A549 (cell line): ENCODE data around the gene VSTM4. TPM values are rescaled to one million over a fixed set of nuclear protein-coding genes. Genes with fewer than 3 reads are reported as not detected.

Source experiments
- ATAC-seq, 2 experiments: fragments of 200-7000 bp in 1 of 2; fragments of >200 bp in 1 of 2; cut with Nextera tagmentation in 1 of 2; cut with Tn5 transposase in 1 of 2; 3 replicates each; pipeline versions ENCODE4 v1.8.0 to v1.9.1; 2018 to 2020; ENCODE audit warnings: mild to moderate bottlenecking in 1 of 2, moderate library complexity in 1 of 2
- CTCF ChIA-PET: fragments of 300-600 bp; sonication (Branson Sonifier 250); formaldehyde crosslinking; extraction: SDS; loops from one replicate; lab custom pipeline; 2021; ENCODE audit warnings: antibody characterized with exemption, inconsistent platforms; lab: Yijun Ruan, JAX
- POLR2A ChIA-PET: fragments of 350-600 bp; formaldehyde crosslinking; extraction: SDS; loops from one replicate; lab custom pipeline; 2021; ENCODE audit warnings: antibody characterized with exemption, inconsistent platforms; lab: Yijun Ruan, JAX
- DNase-seq, 2 experiments: peaks; one replicate each; pipeline versions ENCODE4 v3.0.0 to v3.0.0-alpha.2; 2011 to 2016; ENCODE audit warnings: low read depth in 1 of 2, low spot score in 1 of 2
- FAIRE-seq: peaks from 2 replicates; lab custom pipeline; 2011; peaks lifted over from hg19 to GRCh38; lab: Jason Lieb, UNC
- H3K27ac ChIP-seq, 2 experiments: fragments of >200 bp; sonication (Bioruptor Twin); formaldehyde crosslinking; 3 replicates each; pipeline ENCODE4 v1.5.1; 2016 to 2017
- H3K4me1 ChIP-seq: fragments of >200 bp; sonication (Bioruptor Twin); formaldehyde crosslinking; 3 replicates; pipeline ENCODE4 v1.6.1; 2016
- H3K4me2 ChIP-seq: fragments of >200 bp; sonication (Bioruptor Twin); formaldehyde crosslinking; 3 replicates; pipeline ENCODE4 v1.6.1; 2016
- H3K4me3 ChIP-seq: fragments of >200 bp; sonication (Bioruptor Twin); formaldehyde crosslinking; 3 replicates; pipeline ENCODE4 v1.5.1; 2016
- H3K9me3 ChIP-seq: fragments of >200 bp; sonication (Bioruptor Twin); formaldehyde crosslinking; 3 replicates; pipeline ENCODE4 v1.6.1; 2016
- BHLHE40 ChIP-seq: IDR thresholded peaks from 2 replicates; pipeline ENCODE4 v1.6.1; 2012; ENCODE audit warnings: low read depth, low read length, inconsistent platforms
- CBX2 ChIP-seq: fragments of 200-600 bp; sonication (generic); IDR thresholded peaks from 2 replicates; pipeline ENCODE4 v1.6.1; 2016; ENCODE audit warnings: low read depth, mild to moderate bottlenecking, borderline replicate concordance
- CTCF ChIP-seq: fragments of >200 bp; sonication (Bioruptor Twin); formaldehyde crosslinking; IDR thresholded peaks from 3 replicates; pipeline ENCODE4 v1.5.1; 2016
- E2F6 ChIP-seq: IDR thresholded peaks from 2 replicates; pipeline ENCODE4 v1.6.1; 2012; ENCODE audit warnings: low read depth, borderline replicate concordance
- EHF ChIP-seq: fragments of 250-450 bp; sonication (Bioruptor Pico); IDR thresholded peaks from 2 replicates; pipeline ENCODE4 v1.5.0; 2020; ENCODE audit warnings: mild to moderate bottlenecking
- EP300 ChIP-seq, 2 experiments: fragments of >200 bp; sonication (Bioruptor Twin); formaldehyde crosslinking; IDR thresholded peaks; 2 replicates in 1 of 2; 3 replicates in 1 of 2; pipeline ENCODE4 v1.6.1; 2016 to 2017
- FOSL2 ChIP-seq, 2 experiments: fragments of 450-650 bp in 1 of 2; fragments of >200 bp in 1 of 2; sonication (Bioruptor Twin) in 1 of 2; formaldehyde crosslinking; IDR thresholded peaks; 2 replicates each; pipeline versions ENCODE4 v1.5.0 to v1.6.1; 2016 to 2020; ENCODE audit warnings: mild to moderate bottlenecking in 1 of 2, moderate library complexity in 1 of 2
- FOXS1 ChIP-seq: fragments of 250-450 bp; sonication (Bioruptor Pico); IDR thresholded peaks from 2 replicates; pipeline ENCODE4 v1.5.0; 2020; ENCODE audit warnings: mild to moderate bottlenecking, moderate library complexity
- HEYL ChIP-seq: fragments of 250-450 bp; sonication (Bioruptor Pico); IDR thresholded peaks from 2 replicates; pipeline ENCODE4 v1.8.0; 2021; ENCODE audit warnings: mild to moderate bottlenecking, moderate library complexity
- HOXA7 ChIP-seq: fragments of 250-450 bp; sonication (Bioruptor Pico); IDR thresholded peaks from 2 replicates; pipeline ENCODE4 v1.5.0; 2020; ENCODE audit warnings: mild to moderate bottlenecking, moderate library complexity
- JUN ChIP-seq, 2 experiments: fragments of >200 bp; sonication (Bioruptor Twin); formaldehyde crosslinking; IDR thresholded peaks; 2 replicates in 1 of 2; 3 replicates in 1 of 2; pipeline ENCODE4 v1.6.1; 2016 to 2017
- JUNB ChIP-seq: fragments of >200 bp; sonication (Bioruptor Twin); formaldehyde crosslinking; IDR thresholded peaks from 2 replicates; pipeline ENCODE4 v1.6.1; 2016
- KDM1A ChIP-seq: fragments of 200-600 bp; sonication (generic); IDR thresholded peaks from 2 replicates; pipeline ENCODE4 v1.6.1; 2016; ENCODE audit warnings: low read depth, mild to moderate bottlenecking
- NPAS2 ChIP-seq: fragments of 250-450 bp; sonication (Bioruptor Pico); IDR thresholded peaks from 2 replicates; pipeline ENCODE4 v1.8.0; 2022; ENCODE audit warnings: mild to moderate bottlenecking, moderate library complexity, borderline replicate concordance
- NR3C1 ChIP-seq: fragments of >200 bp; sonication (Bioruptor Twin); formaldehyde crosslinking; IDR thresholded peaks from 3 replicates; pipeline ENCODE4 v1.6.1; 2017
- RAD21 ChIP-seq, 2 experiments: fragments of >200 bp in 1 of 2; sonication (Bioruptor Twin) in 1 of 2; formaldehyde crosslinking in 1 of 2; IDR thresholded peaks in 1 of 2; conservative IDR thresholded peaks in 1 of 2; 2 replicates in 1 of 2; 3 replicates in 1 of 2; pipeline ENCODE4 v1.6.1; 2012 to 2018; ENCODE audit warnings: inconsistent platforms in 1 of 2
- RARB ChIP-seq: fragments of 250-450 bp; sonication (Bioruptor Pico); IDR thresholded peaks from 2 replicates; pipeline ENCODE4 v1.8.0; 2021; ENCODE audit warnings: mild to moderate bottlenecking, moderate library complexity
- RNF2 ChIP-seq: fragments of 200-600 bp; sonication (generic); IDR thresholded peaks from 2 replicates; pipeline ENCODE4 v1.6.1; 2016; ENCODE audit warnings: low read depth, mild to moderate bottlenecking, antibody characterized with exemption, moderate library complexity, borderline replicate concordance
- SREBF2 ChIP-seq: fragments of 450-650 bp; IDR thresholded peaks from 2 replicates; pipeline ENCODE4 v1.6.1; 2014; ENCODE audit warnings: mild to moderate bottlenecking, moderate library complexity
- TP53 ChIP-seq: fragments of 250-450 bp; sonication (Bioruptor Pico); IDR thresholded peaks from 2 replicates; pipeline ENCODE4 v1.5.0; 2021; ENCODE audit warnings: mild to moderate bottlenecking, moderate library complexity
- ZC3H11A ChIP-seq: fragments of 450-650 bp; IDR thresholded peaks from 2 replicates; pipeline ENCODE4 v1.6.1; 2014; ENCODE audit warnings: antibody characterized with exemption, mild to moderate bottlenecking
- WGBS: methylation state at CpG from one replicate; pipeline ENCODE4 v1.1.6; 2017; ENCODE audit errors: missing lambda C conversion rate; 5-methylcytosine and 5-hydroxymethylcytosine counted together
- polyA plus RNA-seq, 4 experiments: library from polyadenylated mRNA; depleted of rRNA in 3 of 4; stranded (reverse); fragments of >200 nt; fragmentation: RNase III in 1 of 4; extraction: RNeasy Plus Mini Kit Qiagen cat#74134 plus additional on column Dnase treatment in 1 of 4; gene quantifications; 2 replicates in 3 of 4; 3 replicates in 1 of 4; pipeline ENCODE4 v1.2.3, GENCODE V29; 2011 to 2017
- TF ChIP-seq, protein P1 (sequence below): fragments of 450-650 bp; IDR thresholded peaks from 2 replicates; pipeline ENCODE4 v1.6.1; 2014; ENCODE audit warnings: antibody characterized with exemption
- TF ChIP-seq, protein P2 (sequence below): IDR thresholded peaks from 2 replicates; pipeline ENCODE4 v1.6.1; 2012
- TF ChIP-seq, protein P3 (sequence below): fragments of >200 bp; sonication (Bioruptor Twin); formaldehyde crosslinking; IDR thresholded peaks from 3 replicates; pipeline ENCODE4 v1.6.1; 2016
- TF ChIP-seq, protein P4 (sequence below): fragments of 150-350 bp; IDR thresholded peaks from 2 replicates; pipeline ENCODE4 v1.6.1; 2014; ENCODE audit warnings: low read depth, mild to moderate bottlenecking, low read length

The VSTM4 gene
- polyA plus RNA-seq, 2 of the 4 experiments (the other 2 are of a cell fraction) = 0.18 to 0.53 TPM

- FAIRE-seq (no peak), DNase-seq (no peak), ATAC-seq (no peak)
- Histone ChIP-seq H3K4me2 (no peak overlapping the region), H3K27ac (no peak overlapping the region), H3K4me1 (no peaks in the 10 kb centered on the region), H3K9me3 (no peaks in the 10 kb centered on the region), H3K4me3 (no peak overlapping the region)
- TF ChIP-seq, protein P1, sequence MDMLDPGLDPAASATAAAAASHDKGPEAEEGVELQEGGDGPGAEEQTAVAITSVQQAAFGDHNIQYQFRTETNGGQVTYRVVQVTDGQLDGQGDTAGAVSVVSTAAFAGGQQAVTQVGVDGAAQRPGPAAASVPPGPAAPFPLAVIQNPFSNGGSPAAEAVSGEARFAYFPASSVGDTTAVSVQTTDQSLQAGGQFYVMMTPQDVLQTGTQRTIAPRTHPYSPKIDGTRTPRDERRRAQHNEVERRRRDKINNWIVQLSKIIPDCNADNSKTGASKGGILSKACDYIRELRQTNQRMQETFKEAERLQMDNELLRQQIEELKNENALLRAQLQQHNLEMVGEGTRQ = no peak
- no peak for TF ChIP-seq RAD21 (conservative IDR thresholded peaks at IDR 0.05 in 1 of 2, IDR thresholded peaks at IDR 0.05 in 1 of 2)
- TF ChIP-seq JUNB = no peak
- no peak for TF ChIP-seq ZC3H11A
- no peak for TF ChIP-seq CBX2
- no peak for TF ChIP-seq E2F6
- TF ChIP-seq EHF (CRISPR knock-in tag) = no peak
- TF ChIP-seq HEYL (CRISPR knock-in tag) = no peak
- no peak for TF ChIP-seq RARB (CRISPR knock-in tag)
- no peak for TF ChIP-seq KDM1A
- TF ChIP-seq, protein P2, sequence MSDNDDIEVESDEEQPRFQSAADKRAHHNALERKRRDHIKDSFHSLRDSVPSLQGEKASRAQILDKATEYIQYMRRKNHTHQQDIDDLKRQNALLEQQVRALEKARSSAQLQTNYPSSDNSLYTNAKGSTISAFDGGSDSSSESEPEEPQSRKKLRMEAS = no peak
- TF ChIP-seq, protein P3, sequence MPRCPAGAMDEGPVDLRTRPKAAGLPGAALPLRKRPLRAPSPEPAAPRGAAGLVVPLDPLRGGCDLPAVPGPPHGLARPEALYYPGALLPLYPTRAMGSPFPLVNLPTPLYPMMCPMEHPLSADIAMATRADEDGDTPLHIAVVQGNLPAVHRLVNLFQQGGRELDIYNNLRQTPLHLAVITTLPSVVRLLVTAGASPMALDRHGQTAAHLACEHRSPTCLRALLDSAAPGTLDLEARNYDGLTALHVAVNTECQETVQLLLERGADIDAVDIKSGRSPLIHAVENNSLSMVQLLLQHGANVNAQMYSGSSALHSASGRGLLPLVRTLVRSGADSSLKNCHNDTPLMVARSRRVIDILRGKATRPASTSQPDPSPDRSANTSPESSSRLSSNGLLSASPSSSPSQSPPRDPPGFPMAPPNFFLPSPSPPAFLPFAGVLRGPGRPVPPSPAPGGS = no peak
- TF ChIP-seq JUN (IDR thresholded peaks at IDR 0.05) = no peak
- TF ChIP-seq CTCF = no peak
- no peak for TF ChIP-seq HOXA7 (CRISPR knock-in tag)
- no peak for TF ChIP-seq BHLHE40
- TF ChIP-seq TP53 (CRISPR knock-in tag) = no peak
- no peak for TF ChIP-seq NPAS2 (CRISPR knock-in tag)
- ChIA-PET CTCF (no interaction called here), POLR2A (no interaction called here)
- 11% methylated on average over 1 of the region's 1 CpG for WGBS
Measured at GRCh38 chr10:49029666-49030065, 85.7 kb downstream of the VSTM4 start.

DNA sequence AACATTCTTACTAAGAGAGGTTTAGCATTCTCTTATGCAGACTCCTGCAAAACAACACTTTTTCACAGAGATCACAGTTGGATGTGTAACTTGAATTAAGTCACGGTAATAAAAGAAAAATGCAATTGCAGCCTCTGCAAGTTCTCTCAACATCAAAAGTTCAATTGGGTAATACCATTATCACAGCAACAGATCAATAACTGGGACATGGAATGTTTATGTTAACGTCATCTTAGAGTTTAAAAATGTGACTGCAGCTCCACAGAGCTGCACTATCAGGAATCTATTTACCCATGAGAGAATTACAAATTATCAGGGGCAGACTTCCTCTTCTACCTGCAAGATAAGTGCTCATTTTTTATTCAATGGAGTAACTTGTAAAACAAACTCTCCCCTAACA lies 86.7 kb downstream of the VSTM4 start:
- no peaks in the 10 kb centered on the region for H3K4me1 ChIP-seq
- FAIRE-seq (no peak), DNase-seq (no peak), ATAC-seq (no peak)
- no peaks in the 10 kb centered on the region for H3K9me3 ChIP-seq
- WGBS = 2% methylated on average over 2 of the region's 2 CpGs
- TF ChIP-seq JUNB (no peak), FOSL2 (IDR thresholded peaks at IDR 0.05) (no peak), FOSL2 (CRISPR knock-in tag; IDR thresholded peaks at IDR 0.05) (no peak), NPAS2 (CRISPR knock-in tag) (no peak), RAD21 (conservative IDR thresholded peaks at IDR 0.05 in 1 of 2, IDR thresholded peaks at IDR 0.05 in 1 of 2) (no peak), NR3C1 (no peak), FOXS1 (CRISPR knock-in tag) (no peak), BHLHE40 (no peak), SREBF2 (no peak), RNF2 (no peak), EP300 (IDR thresholded peaks at IDR 0.05) (no peak), CBX2 (no peak)
- TF ChIP-seq, protein P3 = no peak
- TF ChIP-seq, protein P2 = no peak
- TF ChIP-seq, protein P4, sequence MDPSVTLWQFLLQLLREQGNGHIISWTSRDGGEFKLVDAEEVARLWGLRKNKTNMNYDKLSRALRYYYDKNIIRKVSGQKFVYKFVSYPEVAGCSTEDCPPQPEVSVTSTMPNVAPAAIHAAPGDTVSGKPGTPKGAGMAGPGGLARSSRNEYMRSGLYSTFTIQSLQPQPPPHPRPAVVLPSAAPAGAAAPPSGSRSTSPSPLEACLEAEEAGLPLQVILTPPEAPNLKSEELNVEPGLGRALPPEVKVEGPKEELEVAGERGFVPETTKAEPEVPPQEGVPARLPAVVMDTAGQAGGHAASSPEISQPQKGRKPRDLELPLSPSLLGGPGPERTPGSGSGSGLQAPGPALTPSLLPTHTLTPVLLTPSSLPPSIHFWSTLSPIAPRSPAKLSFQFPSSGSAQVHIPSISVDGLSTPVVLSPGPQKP = no peak
- no peak overlapping the region for H3K27ac ChIP-seq
- no peak overlapping the region for H3K4me3 ChIP-seq
- ChIA-PET CTCF (no interaction called here), POLR2A (no interaction called here)
- no peak overlapping the region for H3K4me2 ChIP-seq
